ENCODE data around the gene DNAI1.
A peak's percentile ranks its signal among the peaks of the same experiment; 100 is the strongest.
"Not testable (repeated sequence)": the region's sequence is repeated elsewhere in the genome, so short reads cannot be mapped to it uniquely, and the experiment has no call there.

The DNAI1 gene

DNA sequence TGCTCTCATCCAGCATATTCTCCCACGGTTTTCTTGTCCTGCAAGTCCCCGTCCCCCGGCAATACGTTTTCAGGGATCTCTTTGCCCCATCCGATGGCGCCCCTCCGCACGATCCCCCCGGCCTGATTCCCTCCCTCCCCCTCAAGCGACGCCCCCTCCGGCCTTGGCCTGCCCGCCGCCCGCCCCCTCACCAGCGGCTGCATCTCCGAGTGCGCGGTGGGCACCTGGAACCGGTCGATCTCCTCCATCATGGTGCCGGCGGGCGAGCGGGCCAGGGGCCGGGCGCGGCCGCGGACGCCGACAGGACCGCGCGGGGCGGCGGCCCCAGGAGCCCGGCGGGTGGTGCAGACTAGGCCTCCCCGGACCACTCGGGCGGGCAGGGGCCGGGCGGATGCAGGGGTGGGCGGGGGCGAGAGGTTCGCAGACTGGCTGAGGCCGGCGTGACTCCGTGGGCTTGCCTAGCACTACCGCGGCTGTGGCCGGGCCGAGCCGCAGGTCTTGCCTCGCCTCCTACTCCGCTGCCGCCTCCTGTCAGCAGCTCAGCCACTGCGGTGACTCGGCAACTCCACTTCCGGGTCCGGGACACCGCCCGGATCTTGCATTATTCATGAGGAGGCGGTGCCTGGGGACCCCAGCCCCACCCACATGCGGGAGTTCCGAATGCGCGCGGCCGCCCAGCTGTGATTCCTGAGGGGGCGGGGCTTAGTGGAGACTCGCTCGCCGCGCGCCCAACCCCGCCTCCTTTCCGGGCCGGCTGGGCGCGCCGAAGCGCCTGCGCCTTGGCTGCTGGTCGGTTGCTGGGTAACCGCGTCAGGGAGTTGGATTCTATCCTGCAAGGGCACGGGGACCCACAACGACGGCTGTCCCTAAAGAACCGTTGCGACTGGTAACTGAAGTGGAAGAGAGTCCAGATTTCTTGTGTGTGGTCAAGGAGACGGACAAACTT, at the start of gene DNAI1, which contains the start of gene FAM219A:
DNAI1 (plus strand) TSS at position 793 of the 946 bp plus-strand sequence. CDS start 201 bp downstream, outside the sequence.
FAM219A (minus strand) TSS at position 558 of the 946 bp plus-strand sequence; CDS start at position 251, 307 bp downstream.
- DNase-seq = peak; percentile 99

DNA sequence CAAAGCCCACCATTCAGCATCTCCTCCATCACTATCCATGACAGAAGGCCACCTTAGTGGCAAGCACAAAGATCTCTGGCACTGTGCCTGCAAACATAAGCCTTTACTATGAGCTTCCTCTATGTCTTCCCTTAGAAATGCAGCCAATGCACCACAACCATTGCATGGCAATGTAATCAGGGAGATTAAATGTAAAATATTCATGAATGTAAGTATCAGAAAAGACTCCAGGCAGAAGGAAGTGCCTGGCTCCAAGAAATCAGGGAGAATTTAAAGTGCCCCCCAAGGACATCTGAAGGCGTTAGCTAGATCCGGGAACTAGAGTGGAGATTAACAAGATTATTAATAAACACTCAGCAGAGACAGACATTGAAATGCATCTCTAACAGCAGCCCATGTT, 49.5 kb upstream of the DNAI1 start:
- DNase-seq = no peak

DNA sequence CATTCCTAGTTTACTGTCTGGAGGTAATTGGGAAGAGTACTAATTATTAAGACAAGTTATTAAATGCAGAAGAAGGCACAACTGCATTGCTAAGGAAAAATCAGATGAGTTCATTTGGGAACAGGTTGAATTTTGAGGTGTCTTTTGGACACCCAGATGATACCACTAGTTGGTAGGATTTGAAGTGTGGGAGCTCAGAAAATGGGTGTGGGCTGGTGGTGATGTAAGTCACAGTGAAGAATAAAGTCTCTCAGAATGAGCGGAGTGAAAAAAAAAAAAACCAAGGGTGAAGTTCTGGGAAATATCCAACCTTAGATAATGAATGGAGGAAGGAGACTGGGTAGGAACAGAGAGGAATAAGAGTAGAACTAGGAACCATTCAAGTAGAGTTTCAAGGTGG, 46.3 kb upstream of the DNAI1 start:
- no peak for DNase-seq

DNA sequence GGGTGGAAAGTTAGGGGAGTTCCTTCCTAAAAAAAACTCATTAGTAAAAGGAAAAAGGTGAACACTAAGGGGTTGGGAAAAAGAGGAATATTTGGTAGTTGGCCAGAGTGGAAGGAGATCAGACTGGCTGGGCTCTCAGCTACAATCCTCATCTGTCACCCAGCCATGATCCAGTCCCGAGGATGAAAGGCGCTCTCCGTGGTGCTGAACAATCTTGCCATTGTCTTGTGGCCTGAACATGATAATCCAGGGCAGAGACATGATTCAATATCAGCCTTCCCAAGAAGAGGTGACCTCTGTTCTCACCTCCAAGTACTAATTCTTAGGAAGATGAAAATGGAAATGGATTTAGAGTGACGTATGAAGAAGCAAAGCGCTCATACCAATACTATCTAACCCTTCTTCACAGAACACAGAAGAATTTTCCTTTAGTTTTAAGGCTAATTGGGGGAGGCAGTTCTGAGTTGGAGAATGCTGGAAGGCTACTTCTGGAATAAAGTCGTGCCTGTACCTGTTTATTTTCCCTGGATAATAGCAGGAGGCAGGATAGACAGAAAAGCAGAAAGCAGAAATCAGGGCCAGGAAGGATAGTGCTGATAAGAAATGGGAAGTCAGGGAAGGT, 45.3 kb upstream of the DNAI1 start:
- peak; percentile 25 for DNase-seq

DNA sequence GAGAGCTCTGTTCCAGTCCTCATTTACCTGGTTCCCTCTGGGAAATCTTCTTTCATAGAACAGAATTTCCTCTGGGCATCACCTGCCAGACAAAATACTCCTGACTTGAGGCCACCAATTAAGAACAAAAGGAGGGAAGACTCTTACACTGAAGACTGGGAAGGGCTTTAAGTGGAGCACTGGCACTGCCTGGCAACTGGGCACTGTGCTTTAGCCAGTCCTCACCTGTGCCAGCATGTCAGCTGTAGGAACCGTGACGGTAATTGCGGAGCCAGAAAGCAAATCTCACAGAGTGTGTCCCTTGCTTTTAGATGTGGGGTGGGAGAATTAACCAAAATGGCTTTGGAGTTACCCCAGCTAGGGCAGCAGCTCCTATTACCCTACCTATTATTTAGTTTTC, 40.9 kb upstream of the DNAI1 start:
- no peak for DNase-seq

DNA sequence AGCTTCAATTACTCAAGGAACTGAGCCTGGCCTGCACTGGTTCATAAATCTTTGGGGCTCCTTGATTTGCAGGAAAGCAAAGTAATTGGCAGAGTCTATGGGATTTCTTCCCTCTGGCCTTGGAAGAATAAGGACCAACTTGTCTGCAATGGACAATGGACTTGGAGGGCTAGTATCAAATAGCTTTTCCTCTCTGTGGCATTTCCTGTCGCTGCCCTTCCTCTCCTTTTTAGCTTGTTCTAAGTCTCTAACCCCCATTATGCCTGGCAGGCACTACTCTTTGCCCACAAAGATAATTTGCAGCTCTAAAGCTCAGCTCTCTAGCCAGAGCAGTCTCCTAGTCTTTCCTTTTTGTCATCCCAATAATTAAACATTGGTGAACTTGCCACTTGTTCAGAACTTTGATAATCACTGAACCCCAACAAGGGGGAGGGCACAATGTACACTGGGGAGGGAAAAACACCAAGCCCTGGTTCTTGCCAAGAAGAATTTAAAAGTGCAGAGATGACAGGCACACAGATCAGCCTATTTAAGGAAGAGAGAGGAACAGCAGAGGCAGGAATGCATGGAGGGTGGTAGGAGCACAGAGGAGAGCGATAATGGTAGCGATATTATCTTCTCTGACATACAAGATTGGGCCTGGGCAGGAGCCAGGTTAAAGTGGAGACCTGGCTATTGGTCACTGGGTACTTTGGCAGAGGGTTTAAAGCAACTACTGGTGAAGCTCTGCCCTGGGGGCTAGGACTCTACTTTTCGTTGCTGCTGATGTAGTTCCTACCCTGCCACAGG, 38.7 kb upstream of the DNAI1 start:
- no peak for DNase-seq

DNA sequence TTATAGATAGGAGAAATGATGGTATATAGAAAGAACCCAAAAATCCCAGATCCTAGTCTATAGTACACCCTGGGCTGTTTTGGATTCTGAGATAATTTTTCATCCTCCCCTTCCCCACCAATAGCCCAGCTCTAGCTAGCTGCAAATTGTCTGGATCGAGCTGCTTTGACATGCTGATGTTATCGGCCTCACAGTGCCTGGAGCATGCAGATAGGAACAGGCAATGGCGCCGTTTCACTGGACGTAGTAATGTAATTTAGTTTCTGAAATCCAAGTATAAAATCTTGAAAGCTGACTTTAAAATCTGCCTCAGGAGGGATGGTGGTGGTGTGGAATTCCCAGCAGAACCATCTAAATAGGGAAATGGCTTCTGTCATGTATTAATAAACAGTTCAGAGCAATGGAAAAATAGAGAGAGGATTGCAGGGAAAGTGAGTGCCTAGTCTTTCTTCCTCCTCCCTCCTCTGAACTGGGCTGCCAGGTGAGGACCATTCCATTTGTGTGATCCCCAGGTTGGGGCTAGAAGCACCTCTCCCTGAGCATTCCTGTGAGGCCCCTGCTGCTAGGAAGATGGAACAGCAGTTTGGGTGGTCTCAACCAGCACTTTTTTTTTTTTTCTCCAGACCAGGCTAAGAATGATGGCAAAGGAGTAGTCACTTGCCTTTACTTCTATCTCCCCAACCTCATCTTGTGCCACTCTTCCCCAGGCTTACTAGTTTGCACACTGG, 32.1 kb upstream of the DNAI1 start:
- no peak for DNase-seq

DNA sequence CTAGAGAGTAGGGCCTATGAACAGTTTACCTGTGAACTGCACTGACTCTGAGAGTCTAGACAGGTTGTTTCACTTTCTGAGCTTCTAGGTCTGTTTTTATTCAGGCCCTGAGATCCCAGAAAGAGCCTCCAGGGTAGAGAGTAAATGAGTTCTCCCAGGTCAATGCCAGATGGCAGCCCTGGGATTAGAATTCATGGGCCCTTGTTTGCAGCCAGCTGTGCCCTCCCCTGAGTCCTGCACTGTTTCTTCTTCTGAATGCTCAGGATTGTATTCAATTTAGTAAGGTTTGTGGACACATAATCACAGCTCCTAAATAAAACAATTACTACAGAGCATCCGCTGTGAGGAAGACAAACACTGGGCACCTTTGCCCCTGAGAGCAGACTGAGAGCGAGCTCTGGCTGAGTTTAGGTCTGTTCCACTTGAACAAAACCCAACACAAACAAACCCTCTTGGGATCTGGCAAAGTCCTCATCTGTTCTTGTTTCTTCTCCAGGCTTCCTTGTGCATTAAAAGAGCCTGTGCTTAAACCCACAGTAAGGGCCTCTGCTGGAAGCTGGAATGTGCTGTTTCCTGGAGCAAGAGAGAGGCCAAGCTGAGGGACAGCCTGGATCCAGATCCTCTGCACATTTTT, 30.2 kb upstream of the DNAI1 start:
- DNase-seq = no peak

DNA sequence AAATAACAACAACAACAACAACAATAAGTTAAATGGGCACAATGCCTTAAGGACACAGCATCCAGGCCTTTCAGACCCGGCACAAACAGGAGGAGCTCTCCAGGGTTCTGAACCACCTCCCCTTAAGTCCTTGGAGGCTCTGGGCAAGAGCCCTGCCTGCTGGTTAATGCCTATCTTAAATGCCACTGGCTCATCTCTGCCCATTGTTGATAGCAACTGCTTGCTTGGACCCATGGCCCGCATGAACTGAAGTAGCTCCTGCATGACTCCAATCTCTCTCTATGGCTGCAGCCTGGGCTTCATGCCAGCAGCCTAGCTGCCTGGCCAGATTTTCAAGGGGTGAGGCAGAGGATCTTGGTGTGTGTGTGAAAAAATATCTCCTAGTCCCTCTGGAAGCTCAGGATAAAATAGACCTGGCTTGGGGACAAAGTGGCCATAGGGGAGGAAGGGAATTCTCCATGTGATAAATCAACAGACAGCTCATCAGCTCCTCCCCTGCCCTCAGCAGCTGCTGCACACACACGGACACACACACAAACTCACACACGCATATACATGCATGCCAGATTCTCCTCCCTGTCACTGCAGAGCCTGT, 27.7 kb upstream of the DNAI1 start:
- peak; percentile 8 for DNase-seq

DNA sequence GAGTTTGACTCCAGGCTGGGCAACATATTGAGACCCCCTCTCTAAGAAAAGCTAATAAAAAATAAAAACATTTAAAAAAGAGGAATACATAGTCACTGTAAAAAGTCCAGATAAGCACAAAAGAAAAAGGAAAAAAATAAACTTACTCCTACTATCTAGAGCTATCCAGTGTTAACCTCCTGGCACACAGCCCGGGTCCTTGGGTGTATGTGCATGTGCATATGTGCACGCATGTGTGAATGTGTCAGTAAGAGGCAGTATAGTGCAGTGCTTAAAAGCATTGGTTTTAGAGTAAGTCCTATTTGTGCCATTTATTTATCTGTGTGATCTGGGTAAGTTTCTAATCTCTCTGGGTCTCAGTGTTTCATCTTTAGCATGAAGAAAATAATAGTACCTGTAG, 26.9 kb upstream of the DNAI1 start:
- DNase-seq = no peak

DNA sequence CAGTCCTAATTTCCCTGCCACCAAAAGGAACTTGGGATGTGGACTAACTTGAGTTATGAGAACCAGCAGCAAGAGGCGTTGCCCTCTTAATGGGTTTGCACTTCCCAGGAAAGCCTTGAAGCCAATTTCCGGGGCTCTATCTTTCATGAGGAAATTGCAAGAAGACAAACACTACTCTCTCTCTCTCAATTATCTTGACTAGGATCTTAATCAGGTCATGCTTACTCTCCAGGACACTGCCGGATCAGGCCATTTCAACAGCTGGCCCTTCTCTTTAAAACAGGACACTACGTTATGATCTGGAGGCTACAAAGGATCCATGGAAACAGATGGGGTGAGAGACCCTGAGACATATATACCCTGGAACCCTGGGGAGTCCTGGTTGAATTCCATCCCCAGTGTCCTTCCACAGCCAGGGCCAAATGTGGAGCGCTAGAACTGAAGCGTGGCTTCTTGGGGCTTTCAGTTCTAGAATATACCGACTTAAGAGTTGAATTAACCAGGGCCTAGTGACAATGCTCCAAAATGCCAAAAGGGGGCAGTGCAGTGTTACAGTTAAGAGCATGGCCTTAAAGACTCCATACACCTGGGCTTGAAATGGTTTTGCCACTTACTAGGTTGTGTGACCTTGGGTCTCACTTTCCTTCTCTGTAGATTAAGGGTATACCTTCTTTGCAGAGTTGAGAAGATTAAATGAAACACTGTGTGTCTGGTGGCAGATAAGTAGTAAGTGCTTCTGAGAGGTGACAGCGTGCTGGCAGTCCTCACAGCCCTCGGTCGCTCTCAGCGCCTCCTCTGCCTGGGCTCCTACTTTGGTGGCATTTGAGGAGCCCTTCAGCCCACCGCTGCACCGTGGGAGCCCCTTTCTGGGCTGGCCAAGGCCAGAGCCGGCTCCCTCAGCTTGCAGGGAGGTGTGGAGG, 21.3 kb upstream of the DNAI1 start:
- peak; percentile 69 for DNase-seq

DNA sequence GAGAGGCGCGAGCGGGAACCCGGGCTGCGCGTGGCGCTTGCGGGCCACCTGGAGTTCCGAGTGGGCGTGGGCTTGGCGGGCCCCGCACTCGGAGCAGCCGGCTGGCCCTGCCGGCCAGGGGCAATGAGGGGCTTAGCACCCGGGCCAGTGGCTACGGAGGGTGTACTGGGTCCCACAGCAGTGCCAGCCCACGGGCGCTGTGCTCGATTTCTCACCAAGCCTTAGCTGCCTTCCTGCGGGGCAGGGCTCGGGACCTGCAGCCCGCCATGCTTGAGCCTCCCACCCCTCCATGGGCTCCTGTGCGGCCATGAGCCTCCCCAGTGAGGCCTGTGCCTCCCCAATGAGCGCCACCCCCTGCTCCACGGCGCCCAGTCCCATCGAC, 20.7 kb upstream of the DNAI1 start:
- not testable (repeated sequence) for DNase-seq

DNA sequence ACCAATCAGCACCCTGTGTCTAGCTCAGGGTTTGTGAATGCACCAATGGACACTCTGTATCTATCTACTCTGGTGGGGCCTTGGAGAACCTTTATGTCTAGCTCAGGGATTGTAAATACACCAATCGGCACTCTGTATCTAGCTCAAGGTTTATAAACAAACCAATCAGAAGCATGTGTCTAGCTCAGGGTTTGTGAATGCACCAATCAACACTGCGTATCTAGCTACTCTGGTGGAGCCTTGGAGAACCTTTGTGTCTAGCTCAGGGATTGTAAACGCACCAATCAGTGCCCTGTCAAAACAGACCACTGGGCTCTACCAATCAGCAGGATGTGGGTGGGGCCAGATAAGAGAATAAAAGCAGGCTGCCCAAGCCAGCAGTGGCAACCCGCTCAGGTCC, 20.1 kb upstream of the DNAI1 start:
- not testable (repeated sequence) for DNase-seq

DNA sequence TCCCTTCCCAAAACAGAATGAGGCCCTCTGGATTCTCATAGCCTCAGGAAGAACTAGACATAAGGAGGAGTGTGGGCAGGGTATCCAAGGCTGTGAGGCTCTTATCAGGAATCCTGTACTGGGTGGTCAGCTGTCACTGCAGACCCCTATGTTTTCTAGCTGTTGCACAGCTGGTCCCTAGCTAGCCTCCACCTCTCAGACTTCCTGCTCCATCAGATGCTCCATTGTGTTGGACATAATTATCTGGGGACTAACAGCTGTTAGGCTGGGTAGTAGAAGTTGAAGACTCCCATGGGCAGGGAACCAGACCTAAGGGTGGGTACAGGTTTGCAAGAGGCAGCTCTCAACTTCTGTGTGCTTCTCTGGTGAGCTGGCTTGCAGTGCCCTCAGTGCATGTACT, 18.6 kb upstream of the DNAI1 start:
- DNase-seq = no peak

DNA sequence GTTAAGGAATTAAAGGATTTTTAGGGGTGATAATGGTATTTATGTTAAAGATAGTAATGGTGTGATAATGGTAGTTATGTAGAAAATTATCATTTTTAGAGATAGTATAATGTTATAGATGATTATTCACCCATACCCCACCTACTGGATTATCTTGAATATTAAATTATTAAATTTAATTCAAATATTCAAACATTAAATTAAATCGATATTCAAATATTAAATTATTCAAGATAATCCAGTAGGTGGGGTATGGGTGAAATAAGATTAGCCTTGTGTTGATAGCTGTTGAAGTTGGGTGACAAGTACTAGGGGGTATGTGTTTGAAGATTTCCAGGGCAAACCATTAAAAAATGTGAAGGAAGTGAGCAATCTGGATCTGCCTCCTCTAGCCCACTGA, 15.8 kb upstream of the DNAI1 start:
- DNase-seq = no peak

DNA sequence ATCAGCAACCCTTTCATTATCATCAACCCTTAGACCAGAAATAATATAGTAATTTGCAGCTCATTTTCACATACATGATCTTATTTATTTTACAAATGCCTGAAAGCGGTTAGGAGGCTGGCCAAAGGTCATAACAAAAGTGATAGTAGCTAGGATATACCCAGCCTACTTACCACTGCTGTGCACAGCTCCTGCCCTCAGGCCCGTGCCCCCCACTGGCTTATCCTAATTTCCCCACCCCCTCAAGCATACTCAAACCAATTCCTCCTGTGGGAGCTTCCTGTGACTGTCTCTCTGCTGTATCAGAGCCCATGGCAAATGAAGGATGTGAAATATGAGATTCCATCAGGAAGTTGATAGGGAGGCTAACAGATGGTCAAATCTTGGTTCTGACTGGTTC, 15.1 kb upstream of the DNAI1 start:
- DNase-seq = no peak

DNA sequence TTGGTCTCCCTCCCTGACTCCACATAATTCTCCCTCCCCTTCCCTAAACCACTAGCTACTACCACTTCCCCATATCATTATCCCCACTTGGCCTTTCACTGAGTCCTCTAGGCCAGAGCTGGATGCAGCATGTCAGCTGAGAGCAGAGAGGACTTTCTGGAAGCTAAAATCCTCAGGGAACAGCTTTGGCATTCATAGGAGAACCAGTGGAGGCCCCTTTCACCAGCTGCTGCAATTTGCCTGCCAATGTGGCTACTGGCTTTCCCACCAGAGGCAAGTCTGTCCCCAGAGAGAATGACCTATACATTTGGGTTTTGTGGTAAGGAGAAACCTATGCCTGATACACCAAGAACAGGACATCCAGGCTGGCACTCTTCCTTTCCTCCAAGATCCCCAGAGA, 14.6 kb upstream of the DNAI1 start:
- DNase-seq = no peak

DNA sequence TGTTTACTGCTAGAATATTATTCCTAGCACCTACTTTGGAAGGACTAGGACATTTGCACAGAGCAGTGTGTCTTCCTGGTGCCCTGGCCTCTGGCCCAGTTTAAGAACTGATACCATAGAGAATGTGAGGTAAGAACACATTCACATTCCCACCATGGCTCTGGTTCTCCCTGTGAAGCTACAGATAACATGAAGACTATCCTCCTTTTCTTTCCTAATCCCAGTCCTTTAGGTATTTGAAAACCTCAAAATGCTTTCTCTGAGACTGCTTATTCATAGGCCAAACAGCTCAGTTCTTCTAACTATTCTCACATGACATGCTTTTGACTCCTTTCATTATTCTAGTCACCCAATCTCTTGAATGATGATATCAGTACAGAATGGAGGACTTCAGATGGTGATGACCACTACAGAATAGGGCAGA, 12.1 kb upstream of the DNAI1 start:
- no peak for DNase-seq

DNA sequence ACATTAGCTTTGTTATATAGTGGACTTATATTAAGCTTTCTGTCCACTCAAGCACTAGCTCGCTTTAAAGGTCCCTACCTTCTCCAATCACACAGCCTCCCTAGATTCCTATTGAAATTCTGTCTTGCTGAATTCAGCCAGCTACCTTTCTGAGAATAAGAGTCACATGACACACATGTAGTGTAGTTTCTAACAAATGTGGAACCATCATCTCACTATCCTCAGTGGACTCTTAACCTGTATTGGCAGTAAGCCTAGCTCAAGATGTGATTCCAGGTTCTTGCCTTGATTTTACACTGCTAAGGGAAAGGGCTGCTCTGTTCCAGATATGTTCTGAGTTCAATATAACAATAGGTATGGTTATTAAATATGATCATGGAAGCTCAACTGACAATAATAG, 11.7 kb upstream of the DNAI1 start:
- DNase-seq = no peak

DNA sequence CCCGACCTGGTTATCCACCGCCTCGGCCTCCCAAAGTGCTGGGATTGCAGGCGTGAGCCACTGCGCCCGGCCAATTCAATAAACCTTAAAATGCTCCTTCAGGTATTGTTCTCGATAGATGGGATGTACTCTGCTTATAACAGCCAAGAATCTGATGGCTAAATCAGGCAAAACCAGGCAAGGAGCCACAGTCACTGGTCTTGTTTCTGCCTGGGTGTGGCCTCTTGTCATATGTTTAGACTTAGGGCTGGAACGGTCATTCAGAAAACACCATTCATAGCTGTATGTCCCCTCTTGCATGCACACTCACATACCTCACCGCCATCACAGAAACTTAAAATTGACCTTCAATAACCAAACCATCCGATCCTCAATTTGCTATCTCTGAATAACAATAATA, 8.0 kb upstream of the DNAI1 start:
- DNase-seq = no peak

DNA sequence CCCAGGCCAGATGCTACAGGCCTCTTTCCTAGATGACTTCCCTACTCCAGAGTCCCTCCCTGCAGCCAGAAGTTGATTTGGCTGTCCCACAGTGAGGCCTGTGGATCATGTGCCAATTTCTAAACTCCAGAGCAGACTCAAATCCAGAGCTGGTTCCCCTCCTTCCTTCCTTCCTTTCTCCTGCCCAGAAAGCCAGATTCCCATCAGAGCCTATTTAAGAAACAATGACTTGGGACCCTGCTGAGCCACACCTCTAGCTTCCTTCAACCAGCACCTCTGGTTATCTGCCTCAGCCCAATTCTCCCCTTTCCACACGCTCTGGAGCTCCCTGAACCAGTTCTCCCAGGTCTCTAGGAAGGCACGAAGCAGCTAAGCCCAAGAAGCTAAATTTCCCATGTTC, 7.5 kb upstream of the DNAI1 start:
- DNase-seq = no peak

Data from CD4-positive, alpha-beta T cell treated with Interleukin-17A for 4 hours (primary cell).